A673 (cell line): ENCODE measurements around the gene ELL.

ENCODE experiments used
- CTCF ChIP-seq: fragments of 300-800, 200-600 bp; sonication (generic); conservative IDR thresholded peaks from 2 replicates; pipeline ENCODE4 v1.5.1; 2017; ENCODE audit warnings: low read depth, mild to moderate bottlenecking, antibody characterized with exemption, low read length, moderate library complexity, mixed read lengths
- EZH2 ChIP-seq: fragments of 200-600 bp; sonication (generic); IDR thresholded peaks from 2 replicates; pipeline ENCODE4 v1.6.1; 2017; ENCODE audit warnings: borderline replicate concordance, low read depth, mild to moderate bottlenecking, mixed read lengths, antibody characterized with exemption, low read length; ENCODE audit not compliant: poor library complexity, severe bottlenecking

- no peak for TF ChIP-seq CTCF
- TF ChIP-seq EZH2 = no peak
These were observed 80.7 kb downstream of the ELL start for GRCh38 chr19:18440936-18441803.
